Measurements from ENCODE around the gene TEX26.
A peak's percentile ranks its signal among the peaks of the same experiment; 100 is the strongest.

DNA sequence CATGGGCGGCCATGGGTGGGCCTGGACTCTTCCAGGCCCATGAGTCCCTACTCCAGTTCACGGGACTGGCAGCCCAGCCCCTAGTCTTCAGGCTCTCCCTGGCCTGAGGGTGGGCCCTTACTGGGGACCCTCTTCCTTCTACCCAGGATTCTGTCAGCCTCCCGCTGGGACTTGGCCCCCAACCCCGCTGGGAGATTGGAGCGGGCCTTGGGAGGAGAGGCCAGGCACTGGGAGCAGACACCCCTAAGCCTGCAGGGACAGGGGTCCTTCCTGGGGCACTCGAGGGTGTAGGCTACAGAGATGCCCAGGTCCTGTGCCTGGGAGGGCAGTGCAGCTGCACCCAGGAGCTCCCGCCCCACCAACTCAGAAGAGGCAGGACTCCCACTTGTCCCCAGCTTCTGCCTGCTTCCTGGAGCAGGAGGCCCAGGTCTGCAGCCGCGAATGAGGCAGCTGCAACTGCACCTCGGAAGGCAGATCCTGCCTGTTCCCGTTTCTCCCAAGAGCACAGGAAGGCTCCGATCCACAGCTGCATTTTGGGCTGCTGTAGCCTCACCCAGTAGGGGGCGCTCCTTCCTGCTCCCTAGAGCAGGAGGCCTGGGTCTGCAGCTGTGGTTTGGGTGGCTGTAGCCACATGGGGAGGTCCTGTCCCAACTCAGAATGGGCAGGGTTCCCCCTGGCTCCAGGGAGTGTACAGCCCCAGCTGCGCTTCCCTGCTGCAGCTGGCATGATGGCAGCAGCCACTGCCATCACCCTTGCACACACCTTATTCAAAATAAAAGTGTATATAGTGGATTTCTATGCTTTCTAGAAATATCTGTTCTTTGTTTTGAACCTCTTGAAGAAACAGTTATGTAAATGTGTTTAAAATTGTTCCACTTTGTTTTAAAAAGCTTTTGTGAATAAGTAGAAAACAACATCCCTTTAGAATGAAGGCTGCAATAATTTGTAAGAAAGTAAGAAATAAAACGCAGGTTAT, 46.8 kb downstream of the TEX26 start:
- TF ChIP-seq, protein P1, sequence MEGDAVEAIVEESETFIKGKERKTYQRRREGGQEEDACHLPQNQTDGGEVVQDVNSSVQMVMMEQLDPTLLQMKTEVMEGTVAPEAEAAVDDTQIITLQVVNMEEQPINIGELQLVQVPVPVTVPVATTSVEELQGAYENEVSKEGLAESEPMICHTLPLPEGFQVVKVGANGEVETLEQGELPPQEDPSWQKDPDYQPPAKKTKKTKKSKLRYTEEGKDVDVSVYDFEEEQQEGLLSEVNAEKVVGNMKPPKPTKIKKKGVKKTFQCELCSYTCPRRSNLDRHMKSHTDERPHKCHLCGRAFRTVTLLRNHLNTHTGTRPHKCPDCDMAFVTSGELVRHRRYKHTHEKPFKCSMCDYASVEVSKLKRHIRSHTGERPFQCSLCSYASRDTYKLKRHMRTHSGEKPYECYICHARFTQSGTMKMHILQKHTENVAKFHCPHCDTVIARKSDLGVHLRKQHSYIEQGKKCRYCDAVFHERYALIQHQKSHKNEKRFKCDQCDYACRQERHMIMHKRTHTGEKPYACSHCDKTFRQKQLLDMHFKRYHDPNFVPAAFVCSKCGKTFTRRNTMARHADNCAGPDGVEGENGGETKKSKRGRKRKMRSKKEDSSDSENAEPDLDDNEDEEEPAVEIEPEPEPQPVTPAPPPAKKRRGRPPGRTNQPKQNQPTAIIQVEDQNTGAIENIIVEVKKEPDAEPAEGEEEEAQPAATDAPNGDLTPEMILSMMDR (conservative IDR thresholded peaks at IDR 0.05; ENCODE audit: low read length): peak; percentile 89
- no peak for TF ChIP-seq EZH2phosphoT487 (IDR thresholded peaks at IDR 0.05; ENCODE audit: borderline replicate concordance, low read depth, low read length)

Data from OCI-LY7 (cell line).